ENCODE data around the gene KCNIP4. TPM values are rescaled to one million over a fixed set of nuclear protein-coding genes. Genes with fewer than 3 reads are reported as not detected.

KCNIP4 gene
- total RNA-seq, 4 donors from 2014 or later = 1.3 to 11.1 TPM; not detected in 2

DNA sequence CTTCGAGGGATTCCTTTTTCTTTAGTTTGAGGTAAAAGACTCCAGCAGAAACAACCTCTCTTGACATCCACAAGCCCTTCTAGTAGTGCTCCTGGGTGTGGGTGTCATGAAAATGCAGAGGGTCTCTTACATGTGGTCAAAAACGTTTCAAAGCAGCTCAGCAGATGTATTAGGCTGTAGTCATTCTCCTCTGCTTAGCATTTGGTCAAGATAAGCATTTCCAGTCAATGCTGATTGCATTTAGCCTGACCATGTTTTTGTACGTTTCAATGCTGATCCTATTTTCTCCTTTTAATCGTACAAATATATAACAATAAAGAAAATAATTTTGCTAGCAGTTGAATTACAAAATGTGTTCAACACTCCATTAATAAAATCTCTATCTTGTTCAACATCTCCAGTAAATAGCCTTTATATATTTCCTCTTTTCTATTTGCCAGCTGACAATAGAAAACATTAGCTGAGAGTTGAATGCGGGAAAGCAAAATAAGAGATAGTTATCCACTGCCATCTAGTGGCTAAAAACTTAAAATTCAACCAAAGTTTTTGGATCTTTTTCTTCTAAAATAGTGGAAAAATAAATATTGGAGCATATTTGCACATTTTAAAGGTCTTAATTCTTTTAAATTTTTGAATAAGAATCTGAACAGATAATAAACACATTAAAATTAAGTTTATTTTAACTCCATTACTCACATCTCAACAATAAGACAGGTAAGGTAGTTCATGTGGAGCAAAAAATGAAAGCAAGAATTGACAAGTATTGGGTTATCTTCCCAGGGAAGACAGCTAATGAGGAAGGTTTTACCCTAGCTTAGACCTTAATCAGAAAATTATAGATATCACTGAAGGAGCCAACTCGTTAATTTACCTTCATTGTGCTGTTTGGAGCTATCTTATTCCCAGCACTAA, 1263.5 kb downstream of the KCNIP4 start:
- intact Hi-C loops (cut with DNase I; ENCODE audit: low total_unique reads) = no loop called here
- Histone ChIP-seq H3K36me3 (no peaks in the 10 kb centered on the region), H3K27ac (peak overlapping the region in 1 of 2 donors; percentile 10), H3K4me1 (no peaks in the 10 kb centered on the region), H3K4me3 (no peak overlapping the region), H3K27me3 (no peaks in the 10 kb centered on the region), H3K9me3 (no peaks in the 10 kb centered on the region)
- no peak for TF ChIP-seq POLR2A (IDR thresholded peaks at IDR 0.05)
- TF ChIP-seq, protein P1, sequence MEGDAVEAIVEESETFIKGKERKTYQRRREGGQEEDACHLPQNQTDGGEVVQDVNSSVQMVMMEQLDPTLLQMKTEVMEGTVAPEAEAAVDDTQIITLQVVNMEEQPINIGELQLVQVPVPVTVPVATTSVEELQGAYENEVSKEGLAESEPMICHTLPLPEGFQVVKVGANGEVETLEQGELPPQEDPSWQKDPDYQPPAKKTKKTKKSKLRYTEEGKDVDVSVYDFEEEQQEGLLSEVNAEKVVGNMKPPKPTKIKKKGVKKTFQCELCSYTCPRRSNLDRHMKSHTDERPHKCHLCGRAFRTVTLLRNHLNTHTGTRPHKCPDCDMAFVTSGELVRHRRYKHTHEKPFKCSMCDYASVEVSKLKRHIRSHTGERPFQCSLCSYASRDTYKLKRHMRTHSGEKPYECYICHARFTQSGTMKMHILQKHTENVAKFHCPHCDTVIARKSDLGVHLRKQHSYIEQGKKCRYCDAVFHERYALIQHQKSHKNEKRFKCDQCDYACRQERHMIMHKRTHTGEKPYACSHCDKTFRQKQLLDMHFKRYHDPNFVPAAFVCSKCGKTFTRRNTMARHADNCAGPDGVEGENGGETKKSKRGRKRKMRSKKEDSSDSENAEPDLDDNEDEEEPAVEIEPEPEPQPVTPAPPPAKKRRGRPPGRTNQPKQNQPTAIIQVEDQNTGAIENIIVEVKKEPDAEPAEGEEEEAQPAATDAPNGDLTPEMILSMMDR (IDR thresholded peaks at IDR 0.05) = peak; percentile 52 to 74 (median 62)
- no peak for DNase-seq

GRCh38 chr4:20683766-20684165, 1264.8 kb downstream of the KCNIP4 start:
- intact Hi-C loops (cut with DNase I; ENCODE audit: low total_unique reads) = no loop called here
- Histone ChIP-seq H3K36me3 (no peaks in the 10 kb centered on the region), H3K27ac (no peak overlapping the region), H3K9me3 (no peaks in the 10 kb centered on the region), H3K27me3 (no peaks in the 10 kb centered on the region), H3K4me3 (no peak overlapping the region), H3K4me1 (no peaks in the 10 kb centered on the region)
- no peak for DNase-seq
- TF ChIP-seq POLR2A (IDR thresholded peaks at IDR 0.05) = no peak
- TF ChIP-seq, protein P1 (IDR thresholded peaks at IDR 0.05) = no peak

DNA sequence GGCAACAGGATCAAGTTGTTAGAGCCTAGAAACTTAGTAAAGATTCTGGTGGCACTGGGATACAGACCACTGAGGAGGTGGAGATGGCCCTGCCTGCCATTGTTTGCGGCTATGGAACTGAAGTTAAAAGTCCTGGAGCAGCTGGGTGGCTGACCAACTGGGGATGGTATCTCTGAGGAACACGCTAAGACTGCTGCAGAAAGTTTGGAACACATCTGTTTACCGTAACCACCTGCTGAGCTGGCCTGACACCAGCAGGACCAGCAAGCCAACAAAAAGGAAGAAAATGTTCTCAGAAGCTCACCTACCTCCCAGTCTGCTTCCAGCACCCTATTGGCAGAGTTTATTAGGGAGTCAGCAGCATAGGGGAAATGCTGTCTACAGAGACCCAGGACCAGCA, 1265.7 kb downstream of the KCNIP4 start:
- H3K36me3 ChIP-seq = no peaks in the 10 kb centered on the region
- no peak for DNase-seq
- no peaks in the 10 kb centered on the region for H3K9me3 ChIP-seq
- intact Hi-C loops (cut with DNase I; ENCODE audit: low total_unique reads) = no loop called here
- no peak overlapping the region for H3K27ac ChIP-seq
- no peak overlapping the region for H3K4me3 ChIP-seq
- no peaks in the 10 kb centered on the region for H3K27me3 ChIP-seq
- TF ChIP-seq POLR2A (IDR thresholded peaks at IDR 0.05) = no peak
- TF ChIP-seq, protein P1 (IDR thresholded peaks at IDR 0.05) = no peak
- H3K4me1 ChIP-seq = no peaks in the 10 kb centered on the region

GRCh38 chr4:20681271-20681670, 1267.3 kb downstream of the KCNIP4 start:
- H3K9me3 ChIP-seq = no peaks in the 10 kb centered on the region

GRCh38 chr4:20680736-20681135, 1267.8 kb downstream of the KCNIP4 start:
- H3K4me1 ChIP-seq = no peaks in the 10 kb centered on the region
- H3K4me3 ChIP-seq = no peak overlapping the region
- H3K36me3 ChIP-seq = no peaks in the 10 kb centered on the region
- no peaks in the 10 kb centered on the region for H3K9me3 ChIP-seq
- DNase-seq = no peak
- intact Hi-C loops (cut with DNase I; ENCODE audit: low total_unique reads) = no loop called here
- no peak overlapping the region for H3K27ac ChIP-seq
- no peak for TF ChIP-seq POLR2A (IDR thresholded peaks at IDR 0.05)
- TF ChIP-seq, protein P1 (IDR thresholded peaks at IDR 0.05) = no peak
- no peaks in the 10 kb centered on the region for H3K27me3 ChIP-seq

More at GRCh38 chr4:20681271-20681670, 1267.3 kb downstream of the KCNIP4 start:
- no peak overlapping the region for H3K27ac ChIP-seq
- DNase-seq = no peak
- H3K27me3 ChIP-seq = no peaks in the 10 kb centered on the region
- H3K4me1 ChIP-seq = no peaks in the 10 kb centered on the region
- intact Hi-C loops (cut with DNase I; ENCODE audit: low total_unique reads) = no loop called here
- no peaks in the 10 kb centered on the region for H3K36me3 ChIP-seq
- H3K4me3 ChIP-seq = no peak overlapping the region
- TF ChIP-seq, protein P1 (IDR thresholded peaks at IDR 0.05) = no peak
- no peak for TF ChIP-seq POLR2A (IDR thresholded peaks at IDR 0.05)
